Neutrophil (primary cell): ENCODE data around the gene LRRC46.

Experiments used
- H3K27ac ChIP-seq: fragments of 200-600 bp; sonication (generic); 2 replicates; pipeline ENCODE4 v1.5.1; 2016; ENCODE audit warnings: mild to moderate bottlenecking, moderate library complexity
- H3K27me3 ChIP-seq: fragments of 200-600 bp; sonication (generic); 2 replicates; pipeline ENCODE4 v1.6.0; 2016; ENCODE audit warnings: mild to moderate bottlenecking
- H3K36me3 ChIP-seq: fragments of 200-600 bp; sonication (generic); 2 replicates; pipeline ENCODE4 v1.5.1; 2017
- H3K4me1 ChIP-seq, 2 experiments: fragments of 200-600 bp in 1 of 2; sonication (generic) in 1 of 2; 1 replicate in 1 of 2; 2 replicates in 1 of 2; pipeline versions ENCODE4 v1.5.1 to v1.6.1; 2013 to 2016; ENCODE audit warnings: low read depth in 1 of 2, low read length in 1 of 2, mild to moderate bottlenecking in 1 of 2, moderate library complexity in 1 of 2; ENCODE audit not compliant: control insufficient read depth in 1 of 2, insufficient read depth in 1 of 2
- H3K4me3 ChIP-seq, 2 experiments: fragments of 200-600 bp in 1 of 2; sonication (generic) in 1 of 2; 1 replicate in 1 of 2; 2 replicates in 1 of 2; pipeline ENCODE4 v1.5.1; 2013 to 2016; ENCODE audit warnings: low read depth in 1 of 2, low read length in 1 of 2, mild to moderate bottlenecking in 1 of 2, moderate library complexity in 1 of 2
- H3K9me3 ChIP-seq: fragments of 200-600 bp; sonication (generic); 2 replicates; pipeline ENCODE4 v1.5.1; 2016
- CTCF ChIP-seq: fragments of 200-600 bp; sonication (generic); IDR thresholded peaks from 2 replicates; pipeline ENCODE4 v1.5.1; 2016; ENCODE audit warnings: antibody characterized with exemption

The LRRC46 gene

GRCh38 chr17:47810901-47811635 lies 20.4 kb upstream of the LRRC46 start:
- TF ChIP-seq CTCF = no peak
- H3K36me3 ChIP-seq = peaks cover 94% of the 10 kb centered on the region
- H3K27me3 ChIP-seq = no peaks in the 10 kb centered on the region
- H3K4me1 ChIP-seq = no peaks in the 10 kb centered on the region
- no peak overlapping the region for H3K4me3 ChIP-seq
- H3K27ac ChIP-seq = no peak overlapping the region
- no peaks in the 10 kb centered on the region for H3K9me3 ChIP-seq

GRCh38 chr17:47811709-47812108 lies 19.8 kb upstream of the LRRC46 start:
- no peak for TF ChIP-seq CTCF
- Histone ChIP-seq H3K9me3 (no peaks in the 10 kb centered on the region), H3K27ac (no peak overlapping the region), H3K4me3 (no peak overlapping the region), H3K36me3 (peaks cover 98% of the 10 kb centered on the region), H3K27me3 (no peaks in the 10 kb centered on the region), H3K4me1 (no peaks in the 10 kb centered on the region)

GRCh38 chr17:47812146-47812920 lies 19.1 kb upstream of the LRRC46 start:
- Histone ChIP-seq H3K36me3 (peaks cover 98% of the 10 kb centered on the region), H3K4me1 (no peaks in the 10 kb centered on the region), H3K27ac (no peak overlapping the region), H3K4me3 (no peak overlapping the region), H3K27me3 (no peaks in the 10 kb centered on the region), H3K9me3 (no peaks in the 10 kb centered on the region)
- no peak for TF ChIP-seq CTCF

GRCh38 chr17:47813077-47813476 lies 18.4 kb upstream of the LRRC46 start:
- no peak for TF ChIP-seq CTCF
- H3K4me3 ChIP-seq = no peak overlapping the region
- no peaks in the 10 kb centered on the region for H3K9me3 ChIP-seq
- H3K27me3 ChIP-seq = no peaks in the 10 kb centered on the region
- H3K27ac ChIP-seq = no peak overlapping the region
- H3K4me1 ChIP-seq = no peaks in the 10 kb centered on the region
- H3K36me3 ChIP-seq = peaks cover 98% of the 10 kb centered on the region

- H3K36me3 ChIP-seq = peaks cover 98% of the 10 kb centered on the region
- H3K27me3 ChIP-seq = no peaks in the 10 kb centered on the region
- H3K4me1 ChIP-seq = no peaks in the 10 kb centered on the region
- TF ChIP-seq CTCF = no peak
- no peak overlapping the region for H3K4me3 ChIP-seq
- H3K27ac ChIP-seq = no peak overlapping the region
- no peaks in the 10 kb centered on the region for H3K9me3 ChIP-seq
Measured at GRCh38 chr17:47813512-47814031, 17.9 kb upstream of the LRRC46 start.
